ENCODE data around the gene SLC25A45. TPM values are rescaled to one million over a fixed set of nuclear protein-coding genes. Genes with fewer than 3 reads are reported as not detected.

The SLC25A45 gene
- total RNA-seq, 1 experiment from 2014 or later, result 8.8 TPM

DNA sequence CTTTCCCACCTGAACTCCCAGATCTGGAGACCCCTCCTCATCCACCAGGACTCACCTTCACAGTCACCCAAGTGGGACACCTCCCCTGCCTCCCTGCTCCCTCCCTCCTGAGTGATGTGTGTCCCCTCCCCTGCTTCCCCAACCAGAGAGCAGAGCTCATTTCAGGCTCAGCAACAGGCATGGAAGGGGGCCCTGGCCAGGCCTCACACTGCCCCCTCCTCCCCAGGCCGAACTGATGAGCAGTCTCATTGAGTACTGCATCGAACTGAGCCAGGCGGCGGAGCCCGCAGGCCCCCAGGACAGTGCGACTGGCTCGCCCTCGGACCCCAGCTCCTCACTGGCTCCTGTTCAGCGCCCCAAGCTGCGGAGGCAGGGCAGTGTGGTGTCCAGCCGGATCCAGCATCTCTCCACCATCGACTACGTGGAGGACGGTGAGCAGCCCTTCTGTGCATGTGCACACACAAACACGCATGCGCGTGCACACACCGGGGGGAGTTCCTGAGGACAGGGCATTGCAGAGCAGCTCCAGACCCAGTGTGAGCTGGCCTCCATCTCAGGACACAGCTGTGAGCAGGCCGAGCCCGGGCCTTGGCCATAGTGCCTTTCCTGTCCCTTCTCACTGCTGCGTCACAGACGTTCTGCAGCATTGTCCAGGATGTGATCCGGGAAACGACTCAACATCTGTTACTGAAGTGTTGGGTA, 22.3 kb upstream of the SLC25A45 start:
- DNase-seq (ENCODE audit: low spot score), result no peak

DNA sequence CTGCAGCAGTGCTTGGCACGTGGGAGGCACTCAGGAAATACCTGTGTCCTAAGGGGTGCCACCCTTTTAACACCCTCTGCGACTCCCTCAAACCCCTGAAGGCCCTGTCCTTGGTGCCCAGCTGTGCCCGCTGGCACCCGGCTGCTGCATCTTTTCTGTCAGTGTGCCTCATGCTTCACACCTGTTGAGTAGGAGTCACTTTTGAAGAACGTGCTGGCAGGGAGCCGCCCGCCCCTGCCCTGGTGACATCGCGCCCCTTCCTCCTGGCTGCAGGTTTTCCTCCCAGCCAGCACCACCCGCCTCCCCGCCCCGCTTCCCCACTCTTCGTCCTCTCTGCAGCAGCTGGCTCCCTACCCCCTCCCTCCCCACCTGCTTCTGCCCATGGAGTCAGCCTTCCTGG, 21.8 kb upstream of the SLC25A45 start:
- DNase-seq (ENCODE audit: low spot score), result no peak

DNA sequence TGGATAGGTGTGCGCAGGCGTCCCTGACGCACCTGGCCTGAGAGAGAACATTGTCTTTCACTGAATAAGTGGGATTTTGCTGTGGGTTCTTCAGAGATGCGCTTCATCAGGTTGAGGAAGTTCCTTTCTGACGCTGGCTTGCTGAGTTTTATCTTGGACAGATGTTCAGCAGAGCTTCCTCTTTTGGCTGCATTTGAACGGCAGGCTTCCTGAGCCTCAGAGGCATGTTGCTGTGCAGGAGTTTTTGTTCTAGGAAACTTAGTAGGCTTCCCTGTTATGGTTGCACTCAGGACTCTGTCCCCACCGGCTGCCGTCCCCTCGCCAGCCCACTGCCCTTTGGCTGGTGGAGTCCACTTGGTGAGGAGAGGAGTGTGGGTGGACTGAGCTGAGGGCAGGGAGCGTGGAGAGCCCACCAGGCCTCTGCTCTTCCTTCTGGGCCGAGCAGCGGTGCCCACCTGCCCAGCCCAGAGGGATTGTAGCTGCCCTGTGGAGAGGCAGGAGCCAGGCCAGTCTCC, 21.2 kb upstream of the SLC25A45 start:
- DNase-seq (ENCODE audit: low spot score), result no peak

DNA sequence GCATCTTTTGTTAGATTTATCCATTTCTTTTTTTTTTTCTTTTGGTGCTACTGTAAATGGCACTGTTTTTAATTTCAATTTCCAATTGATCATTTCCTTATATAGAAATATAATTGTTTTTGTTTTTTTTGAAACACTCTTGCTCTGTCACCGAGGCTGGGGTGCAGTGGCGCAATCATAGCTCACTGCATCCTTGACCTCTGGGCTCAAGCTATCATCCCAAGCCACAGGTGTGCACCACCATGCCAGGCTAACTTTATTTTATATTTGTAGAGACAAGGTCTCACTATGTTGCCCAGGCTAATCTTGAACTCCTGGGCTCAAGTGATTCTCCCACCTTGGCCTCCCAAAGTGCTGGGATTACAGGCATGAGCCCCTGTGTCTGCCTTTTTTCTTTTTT, 20.3 kb upstream of the SLC25A45 start:
- no peak for DNase-seq (ENCODE audit: low spot score)

DNA sequence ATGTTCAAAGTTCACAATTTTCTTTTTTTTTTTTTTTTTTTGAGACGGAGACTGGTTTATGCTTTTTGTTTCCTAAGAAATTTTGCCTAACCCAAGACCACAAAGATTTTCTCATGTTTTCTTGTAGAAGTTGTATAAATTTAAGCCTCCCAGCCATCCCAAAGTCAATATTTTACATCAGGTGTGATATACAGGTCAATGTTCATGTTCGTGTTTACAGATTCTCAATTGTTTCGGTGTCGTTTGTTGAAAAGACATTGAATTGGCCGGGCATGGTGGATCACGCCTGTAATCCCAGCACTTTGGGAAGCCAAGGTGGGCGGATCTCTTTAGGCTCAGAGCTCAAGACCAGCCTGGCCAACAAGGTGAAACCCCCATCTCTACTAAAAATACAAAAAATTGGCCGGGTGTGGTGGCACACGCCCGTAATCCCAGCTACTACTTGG, 19.4 kb upstream of the SLC25A45 start:
- no peak for DNase-seq (ENCODE audit: low spot score)

DNA sequence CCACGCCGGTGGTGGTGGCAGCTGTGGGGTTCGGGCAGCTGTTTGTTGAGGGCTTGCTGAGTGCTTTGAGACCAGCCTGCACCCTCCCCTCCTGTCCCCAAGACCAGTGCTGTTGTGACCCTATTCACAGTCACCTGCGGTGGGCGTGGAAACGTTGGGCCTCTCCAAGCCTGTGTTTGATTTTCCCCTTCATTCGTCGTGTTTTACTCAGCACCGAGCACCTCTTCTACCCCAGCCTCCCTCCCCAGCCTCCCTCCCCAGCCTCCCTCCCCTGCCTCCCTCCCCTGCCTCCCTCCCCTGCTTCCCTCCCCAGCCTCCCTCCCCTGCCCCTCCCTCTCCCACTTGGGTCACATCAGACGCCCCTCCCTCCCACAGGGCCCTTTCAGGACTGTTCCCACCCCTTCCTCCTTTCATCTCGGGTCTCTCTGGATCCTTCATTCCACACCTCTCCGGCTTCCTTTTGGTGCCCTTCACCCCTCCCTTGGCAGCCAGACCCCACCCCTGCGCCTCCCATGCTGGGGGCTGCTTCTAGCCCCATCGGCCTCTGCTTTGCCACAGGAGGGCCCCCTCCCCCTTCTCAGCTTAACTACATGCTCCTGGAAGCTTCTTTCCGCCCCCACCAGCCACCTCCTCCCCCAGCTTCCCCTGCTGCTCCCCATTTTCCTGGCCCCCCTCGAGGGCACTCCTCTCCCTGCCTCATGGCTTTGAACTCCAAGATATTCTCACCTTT, 18.8 kb upstream of the SLC25A45 start:
- no peak for DNase-seq (ENCODE audit: low spot score)

DNA sequence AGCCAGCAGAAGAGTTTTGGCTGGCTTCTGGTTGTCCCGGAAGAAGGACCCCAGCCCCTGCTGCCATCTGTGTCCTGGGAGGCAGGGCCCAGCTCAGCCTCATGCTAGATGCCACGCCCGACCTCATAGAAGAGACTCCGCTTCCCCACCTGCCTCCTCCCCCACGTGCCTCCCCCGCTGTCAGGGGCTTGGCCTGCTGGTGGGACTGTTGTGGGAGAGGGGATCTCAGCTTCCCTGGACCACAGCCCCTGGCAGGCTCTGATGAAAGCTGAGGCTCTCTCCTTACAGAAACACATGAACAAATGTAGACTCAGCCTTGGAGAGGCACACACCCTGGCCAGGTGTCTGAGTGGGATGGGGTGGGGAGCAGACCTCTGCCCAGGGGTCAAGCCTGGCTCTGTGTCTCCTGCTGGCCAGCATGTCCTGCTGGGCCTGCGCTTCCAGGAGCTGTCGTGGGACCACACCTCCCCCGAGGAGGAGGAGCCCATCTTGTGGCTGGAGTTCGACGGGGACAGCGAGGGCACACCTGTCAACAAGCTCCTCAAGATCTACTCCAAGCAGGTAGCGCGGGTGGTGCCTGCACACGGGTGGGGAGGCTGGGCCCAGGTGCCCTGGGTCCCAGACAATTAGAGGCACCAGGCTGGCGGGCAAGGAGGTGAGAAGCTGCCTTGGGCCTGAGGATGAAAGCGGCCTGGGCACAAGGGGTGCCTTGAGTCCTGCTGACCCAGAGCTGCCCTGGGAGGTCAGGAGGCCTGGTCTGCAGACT, 18.0 kb upstream of the SLC25A45 start:
- no peak for DNase-seq (ENCODE audit: low spot score)

DNA sequence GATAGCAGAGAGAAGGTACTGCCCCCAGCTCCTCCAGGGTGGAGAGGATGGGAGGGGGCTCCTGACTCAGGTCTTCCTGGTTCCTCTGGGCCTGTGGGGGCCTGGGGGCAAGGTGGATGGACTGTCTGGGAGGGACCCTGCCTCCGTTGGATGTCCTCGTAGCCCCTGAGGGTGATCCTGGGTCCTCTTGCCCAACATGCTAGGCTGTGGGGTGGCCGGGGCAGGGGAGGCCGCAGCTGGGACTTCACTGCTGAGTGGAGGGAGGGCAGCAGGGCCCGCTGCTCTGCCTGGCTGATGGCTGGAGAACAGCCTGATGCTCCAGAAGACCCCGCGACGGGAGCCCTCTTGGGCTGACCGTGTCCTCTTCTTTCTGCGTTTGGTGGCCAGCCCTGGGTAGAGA, 17.4 kb upstream of the SLC25A45 start:
- DNase-seq (ENCODE audit: low spot score), result no peak

DNA sequence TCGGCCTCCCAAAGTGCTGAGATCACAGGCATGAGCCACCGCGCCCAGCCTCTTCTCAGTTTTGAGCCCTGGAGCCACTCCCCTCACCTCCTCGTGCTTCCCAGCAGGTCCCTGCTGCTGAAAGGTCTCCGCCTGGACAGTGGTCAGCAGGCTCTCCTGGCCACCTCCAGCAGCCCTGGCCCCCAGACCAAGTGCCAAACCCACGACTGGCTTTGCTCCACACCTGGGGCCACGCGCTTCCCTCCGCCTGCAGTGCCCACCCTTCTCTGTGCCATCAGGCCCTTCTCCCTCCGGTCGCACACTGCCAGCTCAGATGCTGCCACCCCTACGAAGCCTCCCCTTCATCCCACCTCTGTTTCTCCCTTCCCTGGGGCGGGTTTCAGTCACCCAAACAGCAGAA, 16.8 kb upstream of the SLC25A45 start:
- no peak for DNase-seq (ENCODE audit: low spot score)

DNA sequence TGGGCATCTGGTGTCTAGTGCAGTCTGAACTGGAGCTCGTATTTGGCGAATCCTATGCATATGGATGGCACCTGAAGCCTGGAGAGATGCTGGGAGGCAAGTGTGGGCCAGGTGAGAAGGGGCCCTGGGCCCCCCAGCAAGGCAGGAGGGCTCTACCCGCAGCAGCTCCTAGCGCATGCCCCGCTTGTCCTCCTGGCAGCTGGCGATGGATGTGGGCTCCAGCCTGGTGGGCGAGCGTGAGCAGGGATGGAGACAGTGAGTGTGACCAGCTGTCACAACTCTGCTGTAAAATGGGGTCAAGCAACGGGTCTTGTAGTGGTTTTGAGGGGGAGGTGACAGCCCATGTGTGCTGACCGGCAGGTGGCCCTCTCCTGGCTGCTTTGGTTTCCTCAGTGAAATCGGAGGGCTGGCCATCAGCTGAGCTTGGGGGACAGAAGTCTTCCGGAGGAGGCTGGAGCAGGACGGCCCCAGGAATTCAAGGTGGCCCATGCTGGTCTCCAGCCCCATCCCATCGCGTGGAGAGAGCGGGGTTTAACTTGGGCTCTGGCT, 16.0 kb upstream of the SLC25A45 start:
- no peak for DNase-seq (ENCODE audit: low spot score)

DNA sequence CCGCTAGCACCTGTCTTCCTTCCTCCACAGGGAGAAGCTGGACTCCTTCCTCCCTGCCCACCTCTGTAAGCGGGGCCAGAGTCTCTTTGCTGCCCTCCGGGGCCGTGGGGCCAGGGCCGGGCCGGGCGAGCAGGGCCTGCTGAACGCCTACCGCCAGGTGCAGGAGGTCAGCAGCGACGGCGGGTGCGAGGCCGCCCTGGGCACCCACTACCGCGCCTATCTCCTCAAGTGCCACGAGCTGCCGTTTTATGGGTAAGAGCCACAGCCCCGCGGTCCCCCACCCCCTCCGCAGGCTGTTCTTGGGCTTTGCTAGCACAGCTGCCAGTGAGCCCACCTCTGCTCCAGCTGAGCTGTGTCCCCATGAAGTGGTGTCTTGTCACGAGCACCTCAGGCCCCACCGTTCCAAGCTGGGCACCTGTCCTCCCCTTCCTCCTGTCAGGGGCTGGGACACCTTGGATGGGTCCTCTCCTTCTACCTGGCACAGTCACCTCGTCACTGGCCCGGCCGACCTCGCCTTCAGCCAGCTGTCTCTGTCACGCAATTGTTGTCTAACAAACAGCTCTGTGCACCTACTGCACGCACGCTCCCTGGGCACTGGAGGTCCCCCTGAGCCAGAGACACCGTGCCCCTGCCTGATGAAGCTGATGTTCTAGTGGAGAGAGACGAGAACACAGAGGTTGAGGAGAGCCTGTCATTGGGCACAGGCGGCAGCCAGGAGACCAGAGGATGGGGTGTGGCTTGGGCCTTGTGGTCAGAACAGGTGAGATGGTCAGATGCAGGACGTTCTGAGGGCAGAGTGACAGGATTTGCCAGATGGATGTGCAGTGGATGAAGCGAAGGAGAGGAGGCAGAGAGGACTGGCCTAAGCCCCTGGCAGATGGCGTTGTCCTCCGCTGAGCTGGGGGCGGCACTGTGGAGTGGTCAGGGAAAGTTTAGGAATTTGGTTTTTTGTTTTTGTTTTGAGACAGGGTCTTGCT, 14.6 kb upstream of the SLC25A45 start:
- no peak for DNase-seq (ENCODE audit: low spot score)

DNA sequence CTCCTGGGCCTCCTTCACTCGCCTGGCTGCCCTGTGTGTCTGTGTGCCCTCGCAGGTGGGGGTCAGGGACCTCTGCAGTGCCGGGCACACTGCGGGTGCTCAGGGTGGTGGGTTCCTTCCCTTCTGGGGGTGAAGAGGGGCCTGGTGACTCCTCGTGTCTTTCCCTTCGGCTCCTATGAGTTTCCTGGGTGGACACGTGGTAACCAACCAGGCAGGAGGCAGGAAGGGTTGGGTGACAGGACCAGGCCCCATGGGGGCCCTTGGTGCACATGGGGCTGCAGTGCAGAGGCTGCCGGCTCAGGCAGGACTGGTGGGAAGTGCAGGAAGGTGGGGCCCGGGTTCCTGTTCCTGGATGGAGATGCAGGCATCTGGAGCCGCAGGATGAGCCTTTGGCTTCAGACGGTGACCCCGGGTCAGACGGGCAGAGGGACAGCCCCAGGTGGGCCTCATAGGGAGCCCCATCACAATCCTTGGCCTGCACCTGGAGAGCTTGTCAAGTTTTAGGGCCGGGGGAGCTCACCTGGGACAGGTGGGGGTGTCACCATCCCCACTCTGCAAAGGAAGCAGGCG, 13.6 kb upstream of the SLC25A45 start:
- DNase-seq (ENCODE audit: low spot score), result no peak

DNA sequence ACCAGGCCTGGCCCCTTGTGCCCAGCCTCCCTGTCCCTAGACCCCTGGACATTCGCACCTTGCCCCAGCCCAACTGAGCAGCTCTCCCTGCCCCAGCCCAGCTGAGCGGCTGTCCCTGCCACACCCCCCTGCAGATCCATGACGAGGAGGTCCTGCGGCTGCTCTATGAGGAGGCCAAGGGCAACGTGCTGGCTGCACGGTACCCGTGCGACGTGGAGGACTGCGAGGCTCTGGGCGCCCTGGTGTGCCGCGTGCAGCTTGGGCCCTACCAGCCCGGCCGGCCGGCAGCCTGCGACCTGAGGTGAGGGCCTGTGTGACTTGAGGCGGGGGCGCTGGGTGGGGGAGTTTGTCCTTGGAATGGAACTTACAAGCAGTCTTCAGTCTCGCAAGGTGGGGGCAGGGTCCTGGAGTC, 11.7 kb upstream of the SLC25A45 start:
- DNase-seq (ENCODE audit: low spot score), result no peak

DNA sequence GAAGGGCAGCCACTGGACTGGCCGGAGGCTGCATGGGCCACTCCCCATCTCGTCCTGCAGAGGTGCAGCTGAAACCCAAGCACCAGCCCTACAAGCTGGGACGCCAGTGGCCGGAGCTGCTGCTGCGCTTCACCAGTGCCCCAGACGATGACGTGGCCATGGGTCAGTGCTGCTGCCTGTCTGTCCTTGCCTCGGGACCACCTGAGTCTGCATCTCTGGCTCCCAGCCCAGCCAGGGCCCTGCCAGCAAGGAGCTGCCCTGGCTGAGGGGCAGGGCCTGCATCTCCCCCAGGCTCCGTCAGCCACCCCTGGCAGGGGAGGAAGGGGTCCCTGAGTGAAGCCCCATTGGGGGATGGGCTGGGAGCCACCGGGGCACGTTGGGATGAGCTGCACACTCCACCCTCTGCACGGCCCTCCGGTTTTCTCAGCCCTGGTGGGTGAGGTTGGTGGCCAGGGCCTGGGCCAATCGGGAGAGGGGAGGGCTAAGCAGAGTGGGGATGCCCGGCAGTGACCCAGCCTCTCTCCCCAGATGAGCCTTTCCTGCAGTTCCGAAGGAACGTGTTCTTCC, 11.2 kb upstream of the SLC25A45 start:
- no peak for DNase-seq (ENCODE audit: low spot score)

DNA sequence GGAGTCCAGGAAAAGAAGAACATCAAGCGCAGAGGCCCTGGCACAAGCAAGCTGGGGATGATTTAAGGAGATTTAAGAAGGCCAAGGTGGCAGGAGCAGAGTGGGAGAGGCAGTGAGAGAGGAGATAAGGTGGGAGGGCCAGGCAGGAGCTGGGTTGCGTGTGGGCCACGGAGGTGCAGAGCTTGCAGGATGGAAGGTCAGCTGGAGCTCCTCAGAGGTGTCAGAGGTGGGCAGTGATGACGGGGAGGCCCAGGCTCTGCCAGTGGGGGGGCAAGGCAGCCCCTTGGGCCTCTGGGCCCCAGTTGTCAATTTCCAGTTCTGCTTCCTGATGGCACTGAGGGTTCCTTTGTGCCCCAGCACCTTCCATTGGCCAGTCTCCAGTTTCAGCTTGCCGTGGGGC, 10.5 kb upstream of the SLC25A45 start:
- no peak for DNase-seq (ENCODE audit: low spot score)

DNA sequence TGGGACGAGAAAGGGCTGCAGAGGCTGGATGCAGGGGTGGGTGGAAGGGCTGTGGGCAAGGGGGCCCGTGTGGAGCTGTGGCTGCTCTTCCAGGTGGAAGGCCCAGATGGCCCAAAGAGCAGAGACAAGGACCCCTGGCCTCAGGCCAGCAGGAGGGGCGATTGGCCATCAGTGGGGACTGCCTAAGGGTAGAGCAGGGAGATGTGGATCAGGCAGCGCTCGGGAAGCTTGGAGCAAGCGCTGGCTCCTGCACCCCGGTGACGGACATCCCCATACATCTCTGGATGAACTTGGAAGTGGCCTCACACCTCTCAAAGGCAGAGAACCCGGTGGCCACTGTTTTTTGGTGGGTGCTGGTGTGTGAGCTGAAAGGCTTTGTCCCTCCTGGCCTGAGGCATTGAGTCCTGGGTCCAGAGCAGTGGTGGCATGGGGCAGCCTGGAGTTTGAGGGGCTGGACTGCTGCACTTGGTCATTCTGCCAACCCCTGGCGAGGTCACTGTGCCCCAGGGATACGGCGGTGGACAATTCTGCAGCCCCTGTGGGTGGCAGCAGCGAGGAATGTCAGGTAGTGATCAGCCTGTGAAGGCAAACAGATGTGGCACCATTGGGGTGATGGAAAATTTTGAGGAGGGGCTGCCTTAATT, 9.9 kb upstream of the SLC25A45 start:
- no peak for DNase-seq (ENCODE audit: low spot score)

DNA sequence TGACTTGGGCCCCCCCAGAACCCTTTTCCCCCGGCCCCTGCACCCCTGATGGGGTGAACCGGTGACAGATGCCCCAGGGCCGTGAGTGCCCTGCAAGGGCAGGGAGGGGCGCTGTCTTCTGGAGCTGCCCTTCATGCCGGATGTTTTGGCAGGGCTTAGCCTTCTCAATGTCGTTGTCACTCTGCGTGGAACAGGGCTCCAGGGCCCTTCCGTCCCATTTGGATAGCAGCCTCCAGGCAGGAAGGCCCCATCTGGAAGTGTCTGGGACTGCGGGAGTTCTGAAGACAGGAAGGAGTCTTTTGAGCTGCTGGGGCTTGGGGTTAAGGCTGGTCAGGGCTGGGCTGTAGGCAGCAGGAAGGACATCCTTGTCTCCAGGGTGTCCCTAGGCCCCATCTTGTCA, 8.6 kb upstream of the SLC25A45 start:
- no peak for DNase-seq (ENCODE audit: low spot score)

DNA sequence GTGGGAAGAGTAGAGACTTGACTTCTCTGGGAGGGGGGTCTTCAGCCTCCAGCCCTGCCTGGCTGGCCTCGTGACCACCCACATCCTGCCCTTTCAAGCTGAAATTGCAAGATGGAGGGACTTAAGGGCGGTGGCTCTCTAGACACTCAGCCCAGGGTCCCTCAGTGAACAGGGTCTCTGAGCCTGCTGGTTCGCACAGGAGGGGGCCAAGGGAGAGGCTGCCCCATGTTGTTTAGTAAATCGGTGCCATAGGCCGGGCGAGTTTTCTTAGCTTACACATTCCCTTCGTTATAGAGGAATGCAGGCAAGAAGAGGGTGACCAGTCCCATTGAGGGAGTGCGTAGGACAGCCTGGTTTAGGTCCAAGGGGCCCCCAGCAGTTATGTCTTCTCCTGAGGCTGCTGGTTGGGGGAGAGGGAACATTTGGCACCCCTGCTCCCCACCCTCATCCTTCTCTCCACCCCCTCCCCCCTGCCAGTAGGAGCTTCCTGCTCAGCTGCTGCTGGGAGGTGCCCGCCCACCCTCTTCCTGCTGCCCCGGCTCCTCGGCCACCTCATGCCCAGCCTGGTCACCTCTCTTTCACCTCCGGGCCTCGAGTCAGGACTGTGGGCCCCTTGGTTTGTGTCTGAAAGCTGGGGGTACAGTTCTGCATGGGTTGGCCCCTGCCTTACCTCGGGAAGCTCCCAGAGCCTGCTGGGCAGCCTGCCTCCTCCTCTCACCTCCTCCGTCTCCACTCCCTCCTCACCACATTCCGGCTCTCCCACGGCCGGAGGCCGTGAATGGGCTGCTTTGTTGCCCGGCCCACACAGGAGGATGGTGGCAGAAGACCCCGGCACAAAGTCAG, 7.9 kb upstream of the SLC25A45 start:
- peak; percentile 52 for DNase-seq (ENCODE audit: low spot score)

Data from HT-29 (cell line).